GM12875 (cell line): ENCODE results near the gene EFL1.

Experiments
- H3K4me3 ChIP-seq: one replicate; pipeline ENCODE4 v1.5.1; 2011; ENCODE audit warnings: low read depth, low read length, control low read depth
- CTCF ChIP-seq: IDR thresholded peaks from 2 replicates; pipeline ENCODE4 v1.5.1; 2011; ENCODE audit warnings: low read depth, mild to moderate bottlenecking, control low read depth, inconsistent platforms, low read length, moderate library complexity, borderline replicate concordance; ENCODE audit not compliant: insufficient read depth

The EFL1 gene

GRCh38 chr15:82098674-82099073 is 163.9 kb downstream of the EFL1 start:
- TF ChIP-seq CTCF: no peak
- H3K4me3 ChIP-seq: no peak overlapping the region

DNA sequence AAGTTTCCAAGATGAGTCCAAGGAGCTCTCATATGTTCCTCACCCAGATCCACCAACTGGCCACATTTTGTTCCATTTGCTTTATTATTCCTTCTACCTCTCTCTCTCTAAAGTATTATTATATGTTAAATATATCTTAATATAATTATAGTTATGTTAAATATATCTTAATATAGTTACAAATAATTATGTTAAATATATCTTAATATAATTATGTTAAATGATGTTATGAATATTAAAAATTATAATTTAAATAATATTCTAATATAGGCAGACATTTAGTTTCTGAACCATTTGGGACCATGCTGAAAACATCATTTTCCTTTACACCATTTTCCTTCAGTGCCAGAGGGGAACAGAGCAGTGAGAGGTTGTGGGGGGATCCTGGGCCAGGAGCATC is 166.7 kb downstream of the EFL1 start:
- H3K4me3 ChIP-seq: no peak overlapping the region
- TF ChIP-seq CTCF: no peak

- no peak for TF ChIP-seq CTCF
- no peak overlapping the region for H3K4me3 ChIP-seq
Measured at GRCh38 chr15:82093774-82094211, 168.7 kb downstream of the EFL1 start.

- no peak for TF ChIP-seq CTCF
- H3K4me3 ChIP-seq: no peak overlapping the region
Measured at GRCh38 chr15:82093325-82093724, 169.2 kb downstream of the EFL1 start.

DNA sequence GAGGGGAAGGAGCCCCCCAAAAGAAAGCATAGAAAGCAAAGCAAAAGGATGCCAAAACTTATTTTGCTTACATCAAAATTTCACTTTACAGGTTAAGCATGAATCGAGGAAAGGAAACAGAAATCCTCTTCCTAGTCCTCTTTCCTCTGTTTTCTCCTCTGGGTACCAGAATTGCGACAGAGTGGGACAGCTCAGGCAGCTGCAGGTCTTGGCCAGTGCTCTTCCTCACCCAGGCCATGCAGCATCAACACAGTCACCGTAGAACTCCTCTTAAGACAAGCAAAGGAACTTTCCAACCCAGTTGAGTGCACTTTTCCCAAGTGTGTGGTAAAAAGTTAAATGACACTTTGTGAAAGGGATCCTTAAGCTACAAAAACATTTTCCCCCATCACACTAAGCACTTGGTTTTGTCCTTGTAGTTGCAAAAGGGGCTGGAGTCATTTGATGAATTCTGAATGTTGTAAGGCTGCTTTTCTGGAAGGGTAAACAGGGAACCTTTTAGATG is 170.8 kb downstream of the EFL1 start:
- no peak overlapping the region for H3K4me3 ChIP-seq
- TF ChIP-seq CTCF: no peak

- no peak for TF ChIP-seq CTCF
- H3K4me3 ChIP-seq: no peak overlapping the region
Measured at GRCh38 chr15:82086243-82086995, 176.1 kb downstream of the EFL1 start.
